Caco-2 (cell line): ENCODE results near the gene NECAP2. TPM values are rescaled to one million over a fixed set of nuclear protein-coding genes. Genes with fewer than 3 reads are reported as not detected.

Source experiments
- BruUV-seq: library from RNA; stranded (reverse); fragments of 400-500 nt; replicated peaks from 2 replicates; lab custom pipeline; 2021; lab: Mats Ljungman, UMichigan
- CTCF ChIA-PET: fragments of 300-600 bp; sonication (Branson Sonifier 250); formaldehyde crosslinking; loops from one replicate; lab custom pipeline; 2022; ENCODE audit warnings: antibody characterized with exemption; lab: Charles Lee
- POLR2A ChIA-PET: fragments of 300-600 bp; sonication (Branson Sonifier 250); formaldehyde crosslinking; loops from one replicate; lab custom pipeline; 2022; ENCODE audit warnings: antibody characterized with exemption; lab: Charles Lee
- DNase-seq, 2 experiments: peaks; one replicate each; pipeline versions ENCODE4 v3.0.0 to v3.0.0-alpha.2; 2020 to 2022
- H3K27me3 ChIP-seq: replicated peaks from 2 replicates; pipeline ENCODE4 v1.6.0; 2011; ENCODE audit warnings: low read length; ENCODE audit not compliant: control insufficient read depth, insufficient read depth
- H3K36me3 ChIP-seq: 2 replicates; pipeline ENCODE4 v1.5.1; 2011; ENCODE audit warnings: low read length; ENCODE audit not compliant: control insufficient read depth, insufficient read depth
- H3K4me1 ChIP-seq: fragments of 250-450 bp; sonication (Bioruptor Pico); 2 replicates; pipeline ENCODE4 v1.5.1; 2020; ENCODE audit warnings: mild to moderate bottlenecking
- H3K4me3 ChIP-seq: 2 replicates; pipeline ENCODE4 v1.5.1; 2011; ENCODE audit warnings: low read depth, mild to moderate bottlenecking, control low read depth, low read length
- H3K9me3 ChIP-seq: fragments of 250-450 bp; sonication (Bioruptor Pico); 2 replicates; pipeline ENCODE4 v1.5.1; 2020; ENCODE audit warnings: mild to moderate bottlenecking, moderate library complexity
- H3K27ac Mint-ChIP-seq: one replicate; pipeline ENCODE4 v1.8.0; 2022; ENCODE audit warnings: mixed read lengths; ENCODE audit not compliant: unreplicated experiment
- H3K27me3 Mint-ChIP-seq: one replicate; pipeline ENCODE4 v1.8.0; 2022; ENCODE audit warnings: mixed read lengths; ENCODE audit not compliant: insufficient read depth, unreplicated experiment
- H3K36me3 Mint-ChIP-seq: one replicate; pipeline ENCODE4 v1.8.0; 2022; ENCODE audit warnings: mild to moderate bottlenecking, mixed read lengths; ENCODE audit not compliant: insufficient read depth, unreplicated experiment
- H3K4me1 Mint-ChIP-seq: one replicate; pipeline ENCODE4 v1.8.0; 2022; ENCODE audit warnings: low read depth, mixed read lengths; ENCODE audit not compliant: unreplicated experiment
- H3K4me3 Mint-ChIP-seq: one replicate; pipeline ENCODE4 v1.8.0; 2022; ENCODE audit warnings: mild to moderate bottlenecking, moderate library complexity, mixed read lengths; ENCODE audit not compliant: unreplicated experiment
- H3K9me3 Mint-ChIP-seq: one replicate; pipeline ENCODE4 v1.8.0; 2022; ENCODE audit warnings: mixed read lengths; ENCODE audit not compliant: unreplicated experiment
- CTCF ChIP-seq, 2 experiments: fragments of 200-600 bp in 1 of 2; IDR thresholded peaks; 1 replicate in 1 of 2; 2 replicates in 1 of 2; pipeline versions ENCODE4 v1.5.1 to v1.8.0; 2011 to 2022; ENCODE audit warnings: antibody characterized with exemption in 1 of 2, control low read depth in 1 of 2, inconsistent platforms in 1 of 2, low read depth in 1 of 2, low read length in 1 of 2, mild to moderate bottlenecking in 1 of 2, moderate library complexity in 1 of 2; ENCODE audit not compliant: insufficient read depth in 1 of 2, severe bottlenecking in 1 of 2, unreplicated experiment in 1 of 2
- intact Hi-C: fragments of 100-400 bp; cut with micrococcal nuclease; formaldehyde crosslinking; loops from one replicate; pipeline ENCODE4 v1.10.0; 2022; ENCODE audit not compliant: unreplicated experiment
- total RNA-seq: library from RNA; stranded (reverse); gene quantifications from 2 replicates; pipeline ENCODE4 v1.2.3, GENCODE V29; 2022

Gene NECAP2
- total RNA-seq, 1 experiment from 2014 or later: 29.4 TPM

GRCh38 chr1:16420424-16421118 lies 20.0 kb upstream of the NECAP2 start:
- H3K9me3 Mint-ChIP-seq: no peaks in the 10 kb centered on the region
- H3K4me1 Mint-ChIP-seq: no peaks in the 10 kb centered on the region
- no peaks in the 10 kb centered on the region for H3K36me3 ChIP-seq
- no peaks in the 10 kb centered on the region for H3K27me3 ChIP-seq
- no peak overlapping the region for H3K4me3 Mint-ChIP-seq
- H3K9me3 ChIP-seq: no peaks in the 10 kb centered on the region
- BruUV-seq: no TSS peak
- ChIA-PET CTCF (no interaction called here), POLR2A (no interaction called here)
- H3K27me3 Mint-ChIP-seq: peaks cover 10% of the 10 kb centered on the region
- no peak for TF ChIP-seq CTCF (IDR thresholded peaks at IDR 0.05; ENCODE audit: insufficient read depth in 1 of 2, low read depth in 1 of 2, low read length in 1 of 2, severe bottlenecking in 1 of 2, unreplicated experiment in 1 of 2)
- DNase-seq: no peak
- no peaks in the 10 kb centered on the region for H3K36me3 Mint-ChIP-seq
- no peak overlapping the region for H3K27ac Mint-ChIP-seq
- intact Hi-C loops: no loop called here
- H3K4me1 ChIP-seq: no peaks in the 10 kb centered on the region
- no peak overlapping the region for H3K4me3 ChIP-seq

- intact Hi-C loops: no loop called here
- ChIA-PET CTCF (no interaction called here), POLR2A (no interaction called here)
- Mint-ChIP-seq H3K4me3 (no peak overlapping the region), H3K27me3 (peaks cover 10% of the 10 kb centered on the region), H3K4me1 (no peaks in the 10 kb centered on the region), H3K27ac (no peak overlapping the region), H3K36me3 (no peaks in the 10 kb centered on the region), H3K9me3 (no peaks in the 10 kb centered on the region)
- no peak for DNase-seq
- Histone ChIP-seq H3K9me3 (no peaks in the 10 kb centered on the region), H3K36me3 (no peaks in the 10 kb centered on the region), H3K27me3 (no peaks in the 10 kb centered on the region), H3K4me3 (no peak overlapping the region), H3K4me1 (no peaks in the 10 kb centered on the region)
- BruUV-seq: no TSS peak
- no peak for TF ChIP-seq CTCF (IDR thresholded peaks at IDR 0.05; ENCODE audit: insufficient read depth in 1 of 2, low read depth in 1 of 2, low read length in 1 of 2, severe bottlenecking in 1 of 2, unreplicated experiment in 1 of 2)
Measured at GRCh38 chr1:16421201-16421600, 19.3 kb upstream of the NECAP2 start.

GRCh38 chr1:16422041-16422440 lies 18.5 kb upstream of the NECAP2 start:
- Histone ChIP-seq H3K9me3 (no peaks in the 10 kb centered on the region), H3K27me3 (no peaks in the 10 kb centered on the region), H3K4me3 (no peak overlapping the region), H3K36me3 (no peaks in the 10 kb centered on the region), H3K4me1 (no peaks in the 10 kb centered on the region)
- Mint-ChIP-seq H3K27ac (no peak overlapping the region), H3K4me1 (no peaks in the 10 kb centered on the region), H3K27me3 (peaks cover 10% of the 10 kb centered on the region), H3K9me3 (no peaks in the 10 kb centered on the region), H3K36me3 (no peaks in the 10 kb centered on the region), H3K4me3 (no peak overlapping the region)
- ChIA-PET CTCF (no interaction called here), POLR2A (no interaction called here)
- intact Hi-C loops: no loop called here
- BruUV-seq: no TSS peak
- no peak for DNase-seq
- TF ChIP-seq CTCF (IDR thresholded peaks at IDR 0.05; ENCODE audit: insufficient read depth in 1 of 2, low read depth in 1 of 2, low read length in 1 of 2, severe bottlenecking in 1 of 2, unreplicated experiment in 1 of 2): no peak
